ENCODE data around the gene GATAD2A.

The GATAD2A gene

GRCh38 chr19:19460761-19461265 is 55.3 kb downstream of the GATAD2A start:
- H2AFZ ChIP-seq (ENCODE audit: low read depth, low read length) = no peak overlapping the region
- no peak overlapping the region for H3K4me3 ChIP-seq (ENCODE audit: low read length)
- no peak overlapping the region for H3K4me2 ChIP-seq (ENCODE audit: low read length)
- H3K27ac ChIP-seq (ENCODE audit: low read length) = no peak overlapping the region
- H3K9me3 ChIP-seq (ENCODE audit: insufficient read depth, low read length) = no peaks in the 10 kb centered on the region
- H4K20me1 ChIP-seq (ENCODE audit: insufficient read depth, low read length) = peaks cover 85% of the 10 kb centered on the region
- peaks cover 94% of the 10 kb centered on the region for H3K79me2 ChIP-seq (ENCODE audit: low read length)
- no peaks in the 10 kb centered on the region for H3K27me3 ChIP-seq (ENCODE audit: low read depth, low read length)
- H3K9ac ChIP-seq (ENCODE audit: low read length) = no peak overlapping the region
- TF ChIP-seq EZH2phosphoT487 (IDR thresholded peaks at IDR 0.05; ENCODE audit: low read depth) (no peak), CTCF (IDR thresholded peaks at IDR 0.05; ENCODE audit: low read depth, low read length) (no peak)
- H3K4me1 ChIP-seq (ENCODE audit: low read length) = peaks cover 43% of the 10 kb centered on the region
- H3K36me3 ChIP-seq (replicated peaks; ENCODE audit: low read depth, low read length) = peaks cover 30% of the 10 kb centered on the region

- no peak overlapping the region for H3K9ac ChIP-seq (ENCODE audit: low read length)
- H3K36me3 ChIP-seq (replicated peaks; ENCODE audit: low read depth, low read length) = peaks cover 33% of the 10 kb centered on the region
- H4K20me1 ChIP-seq (ENCODE audit: insufficient read depth, low read length) = peaks cover 81% of the 10 kb centered on the region
- no peak overlapping the region for H3K4me2 ChIP-seq (ENCODE audit: low read length)
- no peak overlapping the region for H3K27ac ChIP-seq (ENCODE audit: low read length)
- no peak for TF ChIP-seq EZH2phosphoT487 (IDR thresholded peaks at IDR 0.05; ENCODE audit: low read depth)
- no peak for TF ChIP-seq CTCF (IDR thresholded peaks at IDR 0.05; ENCODE audit: low read depth, low read length)
- no peaks in the 10 kb centered on the region for H3K9me3 ChIP-seq (ENCODE audit: insufficient read depth, low read length)
- no peaks in the 10 kb centered on the region for H3K27me3 ChIP-seq (ENCODE audit: low read depth, low read length)
- peaks cover 90% of the 10 kb centered on the region for H3K79me2 ChIP-seq (ENCODE audit: low read length)
- no peak overlapping the region for H2AFZ ChIP-seq (ENCODE audit: low read depth, low read length)
- no peak overlapping the region for H3K4me3 ChIP-seq (ENCODE audit: low read length)
- peaks cover 43% of the 10 kb centered on the region for H3K4me1 ChIP-seq (ENCODE audit: low read length)
Observed at GRCh38 chr19:19461306-19461670, 55.8 kb downstream of the GATAD2A start.

GRCh38 chr19:19461671-19462622 is 56.5 kb downstream of the GATAD2A start:
- Histone ChIP-seq H3K27me3 (ENCODE audit: low read depth, low read length) (no peaks in the 10 kb centered on the region), H3K4me3 (ENCODE audit: low read length) (no peak overlapping the region), H3K36me3 (replicated peaks; ENCODE audit: low read depth, low read length) (peaks cover 34% of the 10 kb centered on the region), H3K4me2 (ENCODE audit: low read length) (no peak overlapping the region), H3K4me1 (ENCODE audit: low read length) (peaks cover 43% of the 10 kb centered on the region), H3K79me2 (ENCODE audit: low read length) (peaks cover 86% of the 10 kb centered on the region), H3K27ac (ENCODE audit: low read length) (no peak overlapping the region), H2AFZ (ENCODE audit: low read depth, low read length) (no peak overlapping the region), H3K9ac (ENCODE audit: low read length) (no peak overlapping the region), H4K20me1 (ENCODE audit: insufficient read depth, low read length) (peaks cover 75% of the 10 kb centered on the region), H3K9me3 (ENCODE audit: insufficient read depth, low read length) (no peaks in the 10 kb centered on the region)
- no peak for TF ChIP-seq EZH2phosphoT487 (IDR thresholded peaks at IDR 0.05; ENCODE audit: low read depth)
- TF ChIP-seq CTCF (IDR thresholded peaks at IDR 0.05; ENCODE audit: low read depth, low read length) = no peak

GRCh38 chr19:19463348-19464117 is 58.1 kb downstream of the GATAD2A start:
- Histone ChIP-seq H3K9ac (ENCODE audit: low read length) (no peak overlapping the region), H3K36me3 (replicated peaks; ENCODE audit: low read depth, low read length) (peaks cover 46% of the 10 kb centered on the region), H4K20me1 (ENCODE audit: insufficient read depth, low read length) (peaks cover 62% of the 10 kb centered on the region), H3K27me3 (ENCODE audit: low read depth, low read length) (no peaks in the 10 kb centered on the region), H2AFZ (ENCODE audit: low read depth, low read length) (no peak overlapping the region), H3K27ac (ENCODE audit: low read length) (no peak overlapping the region), H3K4me2 (ENCODE audit: low read length) (no peak overlapping the region), H3K4me3 (ENCODE audit: low read length) (no peak overlapping the region), H3K4me1 (ENCODE audit: low read length) (peaks cover 33% of the 10 kb centered on the region), H3K9me3 (ENCODE audit: insufficient read depth, low read length) (peaks cover 13% of the 10 kb centered on the region), H3K79me2 (ENCODE audit: low read length) (peaks cover 78% of the 10 kb centered on the region)
- TF ChIP-seq EZH2phosphoT487 (IDR thresholded peaks at IDR 0.05; ENCODE audit: low read depth) = no peak
- TF ChIP-seq CTCF (IDR thresholded peaks at IDR 0.05; ENCODE audit: low read depth, low read length) = no peak
